ENCODE results near the gene DCST2. TPM values are rescaled to one million over a fixed set of nuclear protein-coding genes. Genes with fewer than 3 reads are reported as not detected.
A peak's percentile ranks its signal among the peaks of the same experiment; 100 is the strongest.
"Not testable (repeated sequence)": the region's sequence is repeated elsewhere in the genome, so short reads cannot be mapped to it uniquely, and the experiment has no call there.

The DCST2 gene
- total RNA-seq, 5 donors from 2014 or later (not counting 1 experiment from before 2014, with no cell fraction given): 1.1 to 2.6 (median 1.6) TPM

DNA sequence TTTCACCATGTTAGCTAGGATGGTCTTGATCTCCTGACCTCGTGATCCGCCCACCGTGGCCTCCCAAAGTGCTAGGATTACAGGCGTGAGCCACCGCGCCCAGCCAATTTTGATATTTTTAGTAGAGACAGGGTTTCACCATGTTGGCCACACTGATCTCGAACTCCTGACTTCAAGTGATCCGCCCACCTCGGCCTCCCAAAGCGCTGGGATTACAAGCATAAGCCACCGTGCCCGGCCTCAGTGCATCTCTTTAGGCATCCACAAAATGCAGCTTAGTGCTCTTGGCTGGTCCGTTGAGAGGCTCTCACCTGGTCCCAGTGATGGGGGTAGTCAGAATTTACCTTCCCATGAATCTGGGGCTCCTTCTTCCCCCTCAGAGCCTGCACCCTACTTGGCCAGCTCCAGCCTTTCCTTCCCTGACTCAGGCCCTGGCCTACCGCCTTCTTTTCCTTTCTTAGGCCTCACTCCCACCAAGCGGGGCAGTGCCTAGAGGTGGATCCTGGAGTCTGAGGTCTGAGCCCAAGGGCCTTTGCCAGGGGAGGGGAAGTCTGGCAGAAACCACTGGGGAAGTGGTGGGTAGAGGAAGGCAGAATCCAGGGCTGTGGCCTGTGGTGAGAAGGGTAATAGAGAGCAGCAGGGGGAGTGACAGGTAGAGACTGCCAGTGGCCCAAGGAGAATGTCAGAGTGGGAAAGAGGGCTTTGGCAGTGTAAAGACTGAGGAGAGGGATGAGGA lies 36.4 kb downstream of the DCST2 start:
- DNase-seq (no peak), ATAC-seq (replicated peaks in 1 of 4) (no peak)
- H3K36me3 Mint-ChIP-seq: no peaks in the 10 kb centered on the region
- 93% methylated on average over 6 of the region's 15 CpGs for WGBS (ENCODE audit: insufficient coverage)
- H3K4me1 Mint-ChIP-seq: peaks cover 22 to 28% (median 28%) of the 10 kb centered on the region in 3 donors
- H3K4me3 Mint-ChIP-seq: peak overlapping the region in 1 of 3 donors; percentile 31
- Histone ChIP-seq H3K4me1 (ENCODE audit: control insufficient read depth in 1 of 2, extremely low read depth in 1 of 2, insufficient read depth in 2 of 2, low read length in 2 of 2) (peaks cover 6 to 47% of the 10 kb centered on the region in 2 experiments), H3K27ac (ENCODE audit: low read length) (no peak overlapping the region), H3K9me3 (no peaks in the 10 kb centered on the region), H3K4me3 (ENCODE audit: control insufficient read depth in 1 of 2, extremely low read depth in 1 of 2, low read length in 1 of 2) (no peak overlapping the region), H3K27me3 (replicated peaks in 1 of 2; ENCODE audit: control insufficient read depth in 2 of 2, extremely low read depth in 1 of 2, insufficient read depth in 2 of 2, low read length in 1 of 2) (no peaks in the 10 kb centered on the region), H3K36me3 (ENCODE audit: control insufficient read depth in 2 of 2, extremely low read depth in 1 of 2, insufficient read depth in 1 of 2, low read length in 1 of 2) (peaks cover 2 to 4% of the 10 kb centered on the region in 2 donors)
- no peaks in the 10 kb centered on the region for H3K27me3 Mint-ChIP-seq
- no peaks in the 10 kb centered on the region for H3K9me3 Mint-ChIP-seq
- CTCF ChIA-PET: interaction anchor here (0.6 to 1.1 kb wide), 2 partner anchors 41 to 55 kb away, joined by 3 to 5 read pairs; partner anchors contain the start of gene PBXIP1 (in 1 of the 2)
- POLR2A ChIA-PET: interaction anchor here (0.7 to 0.9 kb wide), 2 partner anchors 45 kb away, joined by 3 to 6 read pairs; no protein-coding TSS in a partner anchor
- peak overlapping the region; percentile 23 to 37 for H3K27ac Mint-ChIP-seq

DNA sequence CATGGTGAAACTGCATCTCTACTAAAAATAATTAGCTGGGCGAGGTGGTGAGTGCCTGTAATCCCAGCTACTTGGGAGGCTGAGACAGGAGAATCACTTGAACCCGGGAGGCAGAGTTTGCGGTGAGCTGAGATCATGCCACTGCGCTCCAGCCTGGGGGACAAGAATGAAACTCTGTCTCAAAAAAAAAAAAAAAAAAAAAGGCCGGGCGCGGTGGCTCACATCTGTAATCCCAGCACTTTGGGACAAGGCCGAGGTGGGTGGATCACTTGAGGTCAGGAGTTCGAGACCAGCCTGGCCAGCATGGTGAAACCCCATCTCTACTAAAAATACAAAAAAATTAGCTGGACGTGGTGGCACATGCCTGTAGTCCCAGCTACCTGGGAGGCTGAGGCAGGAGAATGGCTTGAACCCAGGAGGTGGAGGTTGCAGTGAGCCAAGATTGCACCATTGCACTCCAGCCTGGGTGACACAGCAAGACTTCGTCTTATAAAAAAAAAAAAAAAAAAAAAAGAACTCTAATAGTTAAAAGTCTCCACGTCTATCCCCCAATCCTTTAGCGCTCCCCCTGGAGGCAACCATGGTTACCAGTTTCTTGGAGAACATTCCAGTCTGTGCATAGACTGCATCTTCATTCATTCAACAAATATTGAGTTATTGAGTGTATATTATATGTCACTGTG lies 38.1 kb downstream of the DCST2 start:
- not testable (repeated sequence) for H3K27me3 Mint-ChIP-seq; H3K27me3 ChIP-seq (replicated peaks in 1 of 2; ENCODE audit: control insufficient read depth in 2 of 2, extremely low read depth in 1 of 2, insufficient read depth in 2 of 2, low read length in 1 of 2); H3K9me3 Mint-ChIP-seq; H3K27ac ChIP-seq (ENCODE audit: low read length); H3K4me3 Mint-ChIP-seq; ATAC-seq (replicated peaks in 1 of 4); H3K36me3 Mint-ChIP-seq; H3K9me3 ChIP-seq; H3K4me3 ChIP-seq (ENCODE audit: control insufficient read depth in 1 of 2, extremely low read depth in 1 of 2, low read length in 1 of 2)
- peaks cover 22 to 28% (median 28%) of the 10 kb centered on the region in 3 donors for H3K4me1 Mint-ChIP-seq
- WGBS (ENCODE audit: insufficient coverage): 90% methylated on average over 2 of the region's 13 CpGs
- CTCF ChIA-PET: interaction anchor here (0.7 to 1.3 kb wide), 6 partner anchors 8 to 481 kb away, joined by 3 to 8 read pairs (median 6); no protein-coding TSS in a partner anchor
- H3K27ac Mint-ChIP-seq: peak overlapping the region in 1 of 2 donors; percentile 22
- peaks cover 2 to 14% of the 10 kb centered on the region in 2 donors for H3K36me3 ChIP-seq (ENCODE audit: control insufficient read depth in 2 of 2, extremely low read depth in 1 of 2, insufficient read depth in 1 of 2, low read length in 1 of 2)
- DNase-seq: peak in 1 of 35 experiments; percentile 31
- H3K4me1 ChIP-seq (ENCODE audit: control insufficient read depth in 1 of 2, extremely low read depth in 1 of 2, insufficient read depth in 2 of 2, low read length in 2 of 2): peaks cover 6 to 34% of the 10 kb centered on the region in 2 experiments
- POLR2A ChIA-PET: interaction anchor here in 1 of 2 donors (0.8 kb wide), 1 partner anchor 961 kb away, joined by 10 read pairs; no protein-coding TSS in a partner anchor

DNA sequence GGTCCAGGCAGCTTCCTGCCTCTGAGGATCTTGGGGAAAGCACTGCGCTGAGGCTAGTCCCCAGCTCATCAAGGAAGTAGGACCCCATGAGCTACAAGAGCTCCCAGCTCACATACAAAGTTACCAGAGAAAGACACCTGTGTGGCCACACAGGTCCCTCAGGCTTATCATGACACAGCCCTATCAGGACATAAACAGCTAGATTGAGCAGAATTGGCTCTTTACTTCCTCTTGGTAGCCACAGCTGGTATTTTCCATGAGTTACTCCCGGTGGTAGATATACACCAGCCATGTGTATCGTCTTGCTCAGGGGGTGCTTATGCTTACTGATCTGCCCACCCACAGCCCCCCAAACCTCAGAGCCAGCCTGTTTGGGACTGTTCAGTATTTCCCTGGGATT lies 39.0 kb downstream of the DCST2 start:
- H3K4me3 ChIP-seq (ENCODE audit: control insufficient read depth in 1 of 2, extremely low read depth in 1 of 2, low read length in 1 of 2): no peak overlapping the region
- 63% methylated on average over 3 of the region's 3 CpGs for WGBS (ENCODE audit: insufficient coverage)
- DNase-seq (no peak), ATAC-seq (replicated peaks in 1 of 4) (no peak)
- peaks cover 2 to 22% of the 10 kb centered on the region in 2 donors for H3K36me3 ChIP-seq (ENCODE audit: control insufficient read depth in 2 of 2, extremely low read depth in 1 of 2, insufficient read depth in 1 of 2, low read length in 1 of 2)
- no peaks in the 10 kb centered on the region for H3K27me3 ChIP-seq (replicated peaks in 1 of 2; ENCODE audit: control insufficient read depth in 2 of 2, extremely low read depth in 1 of 2, insufficient read depth in 2 of 2, low read length in 1 of 2)
- ChIA-PET POLR2A (interaction anchor here in 1 of 2 donors (0.5 to 1.1 kb wide), 3 partner anchors 11 to 31 kb away, joined by 3 to 11 read pairs (median 3); partner anchors contain the start of gene FLAD1), CTCF (interaction anchor here (0.5 to 1.8 kb wide), 7 partner anchors 10 to 28 kb away, joined by 3 to 8 read pairs (median 3); no protein-coding TSS in a partner anchor)
- no peaks in the 10 kb centered on the region for H3K9me3 Mint-ChIP-seq
- no peak overlapping the region for H3K4me3 Mint-ChIP-seq
- no peak overlapping the region for H3K27ac ChIP-seq (ENCODE audit: low read length)
- H3K4me1 Mint-ChIP-seq: peaks cover 19 to 24% (median 23%) of the 10 kb centered on the region in 3 donors
- H3K4me1 ChIP-seq (ENCODE audit: control insufficient read depth in 1 of 2, extremely low read depth in 1 of 2, insufficient read depth in 2 of 2, low read length in 2 of 2): peaks cover 6 to 26% of the 10 kb centered on the region in 2 experiments
- H3K27me3 Mint-ChIP-seq: no peaks in the 10 kb centered on the region
- H3K36me3 Mint-ChIP-seq: peaks cover 3% of the 10 kb centered on the region
- H3K27ac Mint-ChIP-seq: peak overlapping the region in 1 of 2 donors; percentile 28
- H3K9me3 ChIP-seq: no peaks in the 10 kb centered on the region

DNA sequence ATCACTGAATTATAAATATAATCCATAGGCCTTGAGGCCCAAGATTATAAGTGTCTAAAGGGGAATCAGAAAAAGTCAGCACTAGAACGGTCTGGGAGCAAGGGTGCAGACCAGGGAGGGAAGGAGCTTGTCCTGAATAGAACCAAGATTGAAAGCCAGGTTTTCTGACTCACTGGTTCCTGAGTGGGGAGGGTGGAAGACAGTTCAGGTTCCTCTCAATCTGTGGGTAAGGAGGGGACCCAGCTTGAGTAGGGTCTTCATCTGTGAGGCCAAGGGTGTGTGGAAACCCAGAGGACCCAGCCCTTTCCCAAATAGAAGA lies 39.4 kb downstream of the DCST2 start:
- Histone ChIP-seq H3K4me3 (ENCODE audit: control insufficient read depth in 1 of 2, extremely low read depth in 1 of 2, low read length in 1 of 2) (no peak overlapping the region), H3K27ac (ENCODE audit: low read length) (no peak overlapping the region), H3K27me3 (replicated peaks in 1 of 2; ENCODE audit: control insufficient read depth in 2 of 2, extremely low read depth in 1 of 2, insufficient read depth in 2 of 2, low read length in 1 of 2) (no peaks in the 10 kb centered on the region), H3K9me3 (no peaks in the 10 kb centered on the region), H3K4me1 (ENCODE audit: control insufficient read depth in 1 of 2, extremely low read depth in 1 of 2, insufficient read depth in 2 of 2, low read length in 2 of 2) (peaks cover 6 to 25% of the 10 kb centered on the region in 2 experiments), H3K36me3 (ENCODE audit: control insufficient read depth in 2 of 2, extremely low read depth in 1 of 2, insufficient read depth in 1 of 2, low read length in 1 of 2) (peaks cover 3 to 25% of the 10 kb centered on the region in 2 donors)
- Mint-ChIP-seq H3K4me1 (peaks cover 19 to 27% (median 25%) of the 10 kb centered on the region in 3 donors), H3K4me3 (no peak overlapping the region), H3K27me3 (no peaks in the 10 kb centered on the region), H3K9me3 (no peaks in the 10 kb centered on the region), H3K36me3 (peaks cover 6% of the 10 kb centered on the region), H3K27ac (no peak overlapping the region)
- DNase-seq: no peak
- 80% methylated on average over 1 of the region's 1 CpG for WGBS (ENCODE audit: insufficient coverage)
- POLR2A ChIA-PET: interaction anchor here in 1 of 2 donors (0.5 to 1.1 kb wide), 2 partner anchors 11 to 31 kb away, joined by 3 to 11 read pairs; partner anchors contain the start of gene FLAD1
- CTCF ChIA-PET: interaction anchor here (0.5 to 1.8 kb wide), 5 partner anchors 10 to 27 kb away, joined by 3 to 5 read pairs (median 3); no protein-coding TSS in a partner anchor
- no peak for ATAC-seq (replicated peaks in 1 of 4)

DNA sequence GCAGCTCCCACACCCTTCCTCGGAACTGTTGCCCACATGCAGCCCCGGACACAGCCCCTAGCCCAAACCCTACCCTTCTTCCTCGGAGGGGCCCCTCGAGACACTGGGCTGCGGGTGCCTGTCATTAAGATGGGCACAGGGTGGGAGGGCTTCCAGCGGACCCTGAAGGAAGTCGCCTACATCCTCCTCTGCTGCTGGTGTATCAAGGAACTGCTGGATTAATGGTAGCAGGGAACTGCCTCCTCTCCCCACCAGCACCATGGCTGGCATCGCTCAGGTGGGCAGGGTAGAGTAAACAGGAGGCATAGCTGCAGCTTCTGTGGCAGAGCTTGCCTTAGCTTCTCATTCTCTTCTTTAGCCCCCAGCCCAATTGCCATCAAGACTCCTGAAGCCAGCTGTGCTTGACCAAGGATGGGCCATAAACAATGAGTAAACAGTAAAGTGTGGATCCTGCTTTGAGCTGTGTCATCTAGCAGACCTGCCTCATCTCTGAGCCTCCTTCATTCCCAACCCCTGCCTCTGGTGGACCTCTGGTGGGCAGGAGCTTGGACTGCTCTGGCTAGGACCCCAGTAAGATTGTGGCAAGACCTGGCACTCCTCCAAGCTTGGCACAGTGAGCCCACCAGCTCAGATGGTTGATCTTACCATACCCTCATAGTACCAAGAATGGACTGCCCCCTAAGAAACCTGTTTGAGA lies 39.9 kb downstream of the DCST2 start, which contains the start of gene LENEP:
Gene LENEP, plus strand, starts transcription at position 15 of the 697 bp plus-strand sequence. Its CDS starts 22 bp downstream, at position 37.
- Mint-ChIP-seq H3K4me1 (peaks cover 18 to 26% (median 25%) of the 10 kb centered on the region in 3 donors), H3K27ac (no peak within 1 kb of the TSS)

More for the DNA sequence above, 39.9 kb downstream of the DCST2 start, which contains the start of gene LENEP:
- H3K9me3 ChIP-seq: no peaks in the 10 kb centered on the region
- no peak within 1 kb of the TSS for H3K27ac ChIP-seq (ENCODE audit: low read length)
- no peak for DNase-seq
- no peak within 1 kb of the TSS for H3K4me3 Mint-ChIP-seq
- H3K9me3 Mint-ChIP-seq: no peaks in the 10 kb centered on the region
- H3K4me3 ChIP-seq (ENCODE audit: control insufficient read depth in 1 of 2, extremely low read depth in 1 of 2, low read length in 1 of 2): no peak within 1 kb of the TSS
- ChIA-PET POLR2A (interaction anchor here in 1 of 2 donors (0.5 to 1.1 kb wide), 2 partner anchors 9 to 11 kb away, joined by 3 read pairs; partner anchors contain the start of gene FLAD1), CTCF (interaction anchor here (0.5 to 1.8 kb wide), 5 partner anchors 9 to 28 kb away, joined by 3 to 5 read pairs (median 3); no protein-coding TSS in a partner anchor)
- peaks cover 2 to 23% of the 10 kb centered on the region in 2 experiments for H3K4me1 ChIP-seq (ENCODE audit: control insufficient read depth in 1 of 2, extremely low read depth in 1 of 2, insufficient read depth in 2 of 2, low read length in 2 of 2)
- peaks cover 10% of the 10 kb centered on the region for H3K36me3 Mint-ChIP-seq
- no peaks in the 10 kb centered on the region for H3K27me3 Mint-ChIP-seq
- WGBS (ENCODE audit: insufficient coverage): no CpG with 5 or more reads among the region's 8 CpGs
- no peaks in the 10 kb centered on the region for H3K27me3 ChIP-seq (replicated peaks in 1 of 2; ENCODE audit: control insufficient read depth in 2 of 2, extremely low read depth in 1 of 2, insufficient read depth in 2 of 2, low read length in 1 of 2)
- ATAC-seq (replicated peaks in 1 of 4): no peak
- peaks cover 8 to 30% of the 10 kb centered on the region in 2 donors for H3K36me3 ChIP-seq (ENCODE audit: control insufficient read depth in 2 of 2, extremely low read depth in 1 of 2, insufficient read depth in 1 of 2, low read length in 1 of 2)

Measured in T-cell (primary cell).